ENCODE data around the gene FFAR1. TPM values are rescaled to one million over a fixed set of nuclear protein-coding genes. Genes with fewer than 3 reads are reported as not detected.

Gene FFAR1
- total RNA-seq, 2 experiments from 2014 or later: 0.23 to 0.35 TPM

Small RNAs within 50 kb of the gene (microRNA-seq; reads per million reads assigned to microRNA genes)
- not detected for gene MIR5196 (ENCODE audit: borderline replicate concordance)

Other genes starting within 250 kb of the FFAR1 start
- gene FXYD3, start 232.1 kb upstream of the FFAR1 start, total RNA-seq: not detected
- gene LGI4, start 212.8 kb upstream of the FFAR1 start, total RNA-seq: under 1 TPM; 0.66 to 0.67 TPM
- 1 to 10 TPM; 1.9 to 2.4 TPM for gene FXYD1, start 209.1 kb upstream of the FFAR1 start, total RNA-seq
- under 1 TPM; 0.41 to 0.46 TPM for gene FXYD7, start 204.6 kb upstream of the FFAR1 start, total RNA-seq
- 100 to 1,000 TPM; 261 to 358 TPM for gene FXYD5, start 193.2 kb upstream of the FFAR1 start, total RNA-seq
- gene FAM187B, start 119.2 kb upstream of the FFAR1 start, total RNA-seq: not detected
- 10 to 100 TPM; 10.0 to 12.2 TPM for gene LSR, start 98.9 kb upstream of the FFAR1 start, total RNA-seq
- gene USF2, start 78.9 kb upstream of the FFAR1 start, total RNA-seq: 100 to 1,000 TPM; 116 to 154 TPM
- under 1 TPM; 0.25 to 0.30 TPM for gene HAMP, start 65.4 kb upstream of the FFAR1 start, total RNA-seq
- gene MAG, start 55.7 kb upstream of the FFAR1 start, total RNA-seq: under 1 TPM; 0.19 to 0.34 TPM
- gene CD22, start 18.7 kb upstream of the FFAR1 start, total RNA-seq: 1 to 10 TPM; 3.5 to 4.1 TPM
- gene FFAR3, start 10.6 kb downstream of the FFAR1 start, total RNA-seq: 1 to 10 TPM; 2.4 to 3.1 TPM
- gene GPR42, start 23.2 kb downstream of the FFAR1 start, total RNA-seq: 1 to 10 TPM in 1 of 2 experiments, under 1 TPM in 1; 0.54 to 1.1 TPM
- not detected for gene FFAR2, start 100.4 kb downstream of the FFAR1 start, total RNA-seq
- not detected for gene KRTDAP, start 142.6 kb downstream of the FFAR1 start, total RNA-seq
- gene DMKN, start 165.7 kb downstream of the FFAR1 start, total RNA-seq: 1 to 10 TPM; 1.1 to 1.3 TPM
- gene SBSN, start 180.4 kb downstream of the FFAR1 start, total RNA-seq: not detected
- not detected for gene GAPDHS, start 185.6 kb downstream of the FFAR1 start, total RNA-seq
- gene TMEM147, start 197.7 kb downstream of the FFAR1 start, total RNA-seq: 10 to 100 TPM; 73.1 to 73.8 TPM
- gene ATP4A, start 215.8 kb downstream of the FFAR1 start, total RNA-seq: not detected
- gene PMIS2, start 238.3 kb downstream of the FFAR1 start, total RNA-seq: not detected

Data from activated CD4-positive, alpha-beta T cell treated with anti-CD3 and anti-CD28 coated beads for 36 hours (primary cell).